Naive B cell (primary cell): ENCODE data around the gene AGBL1. TPM values are rescaled to one million over a fixed set of nuclear protein-coding genes. Genes with fewer than 3 reads are reported as not detected.

Source experiments
- ATAC-seq, 2 donors: fragments of 150-1000 bp; cut with Tn5 transposase; 2 replicates each; pipeline ENCODE4 v1.10.0; 2021; ENCODE audit warnings: low read depth in 2 of 2, mild to moderate bottlenecking in 2 of 2, moderate library complexity in 2 of 2
- DNase-seq: peaks from one replicate; pipeline ENCODE4 v3.0.0; 2022
- H3K27ac Mint-ChIP-seq, 6 donors: one replicate each; pipeline ENCODE4 v1.8.0; 2020 to 2022; ENCODE audit warnings: mild to moderate bottlenecking in 6 of 6, mixed read lengths in 6 of 6, moderate library complexity in 5 of 6, inconsistent platforms in 2 of 6
- H3K27me3 Mint-ChIP-seq, 3 donors: one replicate each; pipeline ENCODE4 v1.8.0; 2021 to 2022; ENCODE audit warnings: mixed read lengths in 3 of 3, mild to moderate bottlenecking in 1 of 3
- H3K36me3 Mint-ChIP-seq, 2 donors: one replicate each; pipeline ENCODE4 v1.8.0; 2020 to 2022; ENCODE audit warnings: mixed read lengths in 2 of 2, inconsistent platforms in 1 of 2, mild to moderate bottlenecking in 1 of 2
- H3K4me1 Mint-ChIP-seq, 3 donors: one replicate each; pipeline ENCODE4 v1.8.0; 2020 to 2022; ENCODE audit warnings: mixed read lengths in 3 of 3, inconsistent platforms in 1 of 3, mild to moderate bottlenecking in 1 of 3, moderate library complexity in 1 of 3
- H3K4me3 Mint-ChIP-seq, 8 donors: one replicate each; pipeline ENCODE4 v1.8.0; 2020 to 2022; ENCODE audit warnings: mild to moderate bottlenecking in 8 of 8, mixed read lengths in 8 of 8, moderate library complexity in 8 of 8, inconsistent platforms in 2 of 8
- H3K9me3 Mint-ChIP-seq, 7 donors: one replicate each; pipeline ENCODE4 v1.8.0; 2020 to 2022; ENCODE audit warnings: mixed read lengths in 7 of 7, mild to moderate bottlenecking in 5 of 7, inconsistent platforms in 2 of 7, moderate library complexity in 1 of 7
- polyA plus RNA-seq, 6 donors: library from polyadenylated mRNA; unstranded; fragments of 300-500 nt; fragmentation: Illumina TruSeq; gene quantifications; one replicate each; pipeline ENCODE4 v1.2.3, GENCODE V29; 2021; ENCODE audit warnings: low read depth in 6 of 6

The AGBL1 gene
- polyA plus RNA-seq, 6 donors from 2014 or later: not detected

DNA sequence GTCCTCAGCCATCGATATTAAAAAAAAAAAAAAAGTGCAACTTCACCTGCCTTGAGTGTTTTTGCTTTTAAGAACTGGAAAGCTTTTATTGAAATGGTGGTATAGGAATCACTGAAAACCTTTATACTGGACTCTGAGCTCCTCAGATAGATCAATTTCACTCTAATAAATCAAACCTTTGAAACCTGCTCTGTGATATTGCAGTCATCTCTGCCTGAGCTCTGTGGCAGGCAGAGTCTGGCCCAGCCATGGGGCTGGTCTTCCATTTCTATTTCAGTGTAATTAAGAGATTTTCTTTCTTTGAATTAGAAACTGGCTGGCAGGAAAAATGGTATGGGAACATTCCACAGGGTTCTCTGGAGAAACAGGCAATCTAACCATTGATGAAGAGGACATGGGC is 762.5 kb downstream of the AGBL1 start:
- no peaks in the 10 kb centered on the region for H3K36me3 Mint-ChIP-seq
- H3K27ac Mint-ChIP-seq: no peak overlapping the region
- no peak for ATAC-seq
- H3K27me3 Mint-ChIP-seq: peaks cover 0 to 1% (median 0%) of the 10 kb centered on the region in 3 donors
- H3K9me3 Mint-ChIP-seq: peaks cover 0 to 9% (median 4%) of the 10 kb centered on the region in 7 donors
- no peak for DNase-seq
- H3K4me1 Mint-ChIP-seq: no peaks in the 10 kb centered on the region
- H3K4me3 Mint-ChIP-seq: no peak overlapping the region

DNA sequence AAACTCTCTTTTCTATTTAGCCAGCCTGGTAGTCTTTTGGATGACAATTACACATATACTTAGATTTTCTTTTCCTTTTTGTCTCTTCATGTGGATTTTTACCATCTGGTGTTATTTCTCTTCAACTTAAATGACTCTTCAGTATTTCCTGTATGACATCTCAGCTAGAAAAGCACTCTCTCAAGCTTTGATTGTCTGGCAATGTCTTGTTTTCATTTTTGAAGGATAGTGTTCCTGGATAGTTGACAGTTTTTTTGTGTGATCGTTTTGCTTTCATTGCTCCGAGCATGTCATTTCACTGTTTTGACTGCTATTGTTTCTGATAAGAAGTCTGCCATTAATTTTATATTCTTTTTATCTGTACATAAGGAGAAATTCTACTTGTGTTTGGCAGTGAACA is 766.4 kb downstream of the AGBL1 start:
- no peak overlapping the region for H3K4me3 Mint-ChIP-seq
- no peak for DNase-seq
- peaks cover 0 to 7% (median 0%) of the 10 kb centered on the region in 3 donors for H3K27me3 Mint-ChIP-seq
- H3K4me1 Mint-ChIP-seq: no peaks in the 10 kb centered on the region
- no peak for ATAC-seq
- H3K9me3 Mint-ChIP-seq: peaks cover 0 to 9% (median 2%) of the 10 kb centered on the region in 7 donors
- H3K27ac Mint-ChIP-seq: no peak overlapping the region
- no peaks in the 10 kb centered on the region for H3K36me3 Mint-ChIP-seq

DNA sequence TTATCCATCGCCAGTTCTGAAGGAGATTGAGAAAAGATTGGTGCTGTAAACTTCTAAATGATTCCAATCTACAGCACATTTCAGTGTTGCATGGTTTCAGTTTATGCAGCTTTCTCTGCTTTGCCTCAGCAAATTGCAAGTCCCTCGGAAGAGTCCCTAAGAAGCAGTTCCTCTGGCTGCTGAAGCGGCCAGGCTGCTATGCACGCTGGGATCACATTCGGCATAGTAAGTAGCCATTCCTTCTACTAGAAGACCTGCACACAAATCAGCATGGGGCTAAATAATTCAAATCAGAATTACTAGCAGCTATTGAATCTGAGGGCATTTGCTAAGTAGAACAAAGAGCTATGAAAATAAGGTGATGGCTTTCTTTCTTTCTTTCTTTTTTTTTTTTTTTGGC is 769.5 kb downstream of the AGBL1 start:
- no peak for DNase-seq
- Mint-ChIP-seq H3K27ac (no peak overlapping the region), H3K36me3 (no peaks in the 10 kb centered on the region), H3K27me3 (peaks cover 0 to 7% (median 0%) of the 10 kb centered on the region in 3 donors), H3K9me3 (peaks cover 0 to 9% (median 3%) of the 10 kb centered on the region in 7 donors), H3K4me3 (no peak overlapping the region), H3K4me1 (no peaks in the 10 kb centered on the region)
- ATAC-seq: no peak

DNA sequence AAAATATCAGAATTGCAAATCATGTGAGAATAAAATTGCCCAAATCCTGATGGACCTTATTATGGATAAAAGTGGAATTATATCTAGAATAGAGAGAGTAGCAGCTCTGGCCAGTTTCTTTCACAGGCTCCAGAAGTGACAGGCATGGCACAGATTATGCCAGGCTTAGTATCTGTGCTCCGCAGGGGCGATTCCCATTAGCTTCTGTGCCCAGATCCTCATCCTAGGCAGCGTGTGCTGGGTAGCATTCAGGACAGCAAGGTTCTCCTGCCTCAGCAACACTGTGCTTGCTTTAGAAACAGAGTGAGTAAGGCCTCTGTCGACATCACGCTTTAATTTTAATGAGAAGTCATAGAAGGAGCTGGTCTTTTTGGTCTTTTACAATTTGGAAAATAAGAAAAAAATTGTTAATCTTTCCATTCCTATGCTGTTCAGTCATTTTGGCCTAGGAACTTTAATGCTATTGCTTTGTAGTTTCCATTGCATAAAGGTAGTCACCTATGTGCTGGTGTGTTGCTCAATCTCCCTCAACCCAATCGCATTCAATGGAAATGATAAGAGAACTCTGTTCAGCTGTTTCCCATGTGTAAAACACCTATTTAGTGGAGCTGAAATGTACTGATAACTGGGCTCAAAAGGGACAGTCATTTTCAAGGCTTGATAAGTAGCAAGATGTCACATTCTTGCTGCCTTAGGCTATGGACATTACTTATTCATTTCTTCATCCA is 770.1 kb downstream of the AGBL1 start:
- H3K36me3 Mint-ChIP-seq: no peaks in the 10 kb centered on the region
- H3K27me3 Mint-ChIP-seq: peaks cover 0 to 7% (median 0%) of the 10 kb centered on the region in 3 donors
- H3K27ac Mint-ChIP-seq: no peak overlapping the region
- ATAC-seq (no peak), DNase-seq (no peak)
- H3K4me1 Mint-ChIP-seq: no peaks in the 10 kb centered on the region
- peaks cover 0 to 9% (median 3%) of the 10 kb centered on the region in 7 donors for H3K9me3 Mint-ChIP-seq
- H3K4me3 Mint-ChIP-seq: no peak overlapping the region

DNA sequence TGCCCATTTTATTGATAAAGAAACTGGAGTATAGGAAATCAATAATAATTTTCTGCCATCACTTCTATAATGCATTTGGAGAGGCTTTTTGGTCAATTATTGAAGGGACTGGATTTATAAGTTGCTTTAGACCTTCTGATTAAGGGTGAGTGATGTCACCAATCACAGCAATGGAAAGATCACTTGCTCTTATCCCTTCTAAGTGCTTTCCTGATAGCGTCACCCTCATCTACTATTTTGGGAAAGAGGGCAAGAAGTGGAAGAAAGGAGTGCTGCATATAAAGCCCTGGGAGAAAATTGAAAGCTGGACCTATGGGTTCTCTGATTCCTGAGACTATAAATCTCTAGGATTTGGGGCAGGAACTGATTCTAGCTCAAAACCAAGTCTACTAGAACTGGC is 771.3 kb downstream of the AGBL1 start:
- no peaks in the 10 kb centered on the region for H3K4me1 Mint-ChIP-seq
- no peak for ATAC-seq
- peaks cover 0 to 7% (median 0%) of the 10 kb centered on the region in 3 donors for H3K27me3 Mint-ChIP-seq
- no peak overlapping the region for H3K27ac Mint-ChIP-seq
- no peak for DNase-seq
- H3K9me3 Mint-ChIP-seq: peaks cover 0 to 9% (median 3%) of the 10 kb centered on the region in 7 donors
- H3K36me3 Mint-ChIP-seq: no peaks in the 10 kb centered on the region
- no peak overlapping the region for H3K4me3 Mint-ChIP-seq

DNA sequence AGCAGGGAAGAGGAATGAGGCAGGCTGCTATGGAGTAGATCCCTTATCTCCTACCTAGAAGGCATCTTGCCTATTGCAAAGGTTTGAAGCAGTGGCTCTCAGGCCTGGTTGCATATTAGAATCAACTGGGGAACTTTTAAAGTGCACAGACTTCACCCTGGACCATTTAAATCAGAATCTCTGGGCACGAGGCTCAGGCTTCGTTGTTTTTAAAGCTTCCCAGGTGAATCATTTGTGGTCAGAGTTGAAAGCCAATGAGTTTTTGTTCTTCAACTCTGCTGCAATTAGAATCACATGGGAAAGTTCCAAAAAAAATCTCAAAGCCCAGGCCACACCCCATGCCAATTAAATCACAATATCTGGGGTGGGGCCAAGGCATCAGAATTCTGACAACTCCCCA is 773.1 kb downstream of the AGBL1 start:
- DNase-seq: no peak
- Mint-ChIP-seq H3K9me3 (peaks cover 0 to 6% (median 2%) of the 10 kb centered on the region in 7 donors), H3K36me3 (no peaks in the 10 kb centered on the region), H3K4me3 (no peak overlapping the region), H3K4me1 (no peaks in the 10 kb centered on the region), H3K27me3 (peaks cover 0 to under 1% (median 0%) of the 10 kb centered on the region in 3 donors), H3K27ac (no peak overlapping the region)
- ATAC-seq: no peak

DNA sequence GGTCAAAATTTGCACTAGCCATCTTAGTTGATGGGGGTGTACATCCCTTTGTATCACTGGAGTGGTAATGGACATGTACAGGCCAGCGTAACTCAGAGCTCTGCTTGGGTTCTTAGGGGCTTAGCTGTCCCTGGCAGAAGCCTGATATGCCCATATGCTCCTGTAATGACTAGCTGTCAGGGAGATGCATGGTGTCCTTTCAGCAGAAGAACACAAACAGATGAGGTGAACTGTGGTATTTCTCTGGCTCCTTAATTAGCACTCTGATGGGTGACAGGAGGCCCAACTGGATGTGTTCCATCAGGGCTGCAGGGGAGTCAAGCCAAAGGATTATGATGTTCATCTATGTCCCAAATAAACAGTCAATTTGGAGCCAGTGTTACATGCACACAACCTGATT is 774.5 kb downstream of the AGBL1 start:
- Mint-ChIP-seq H3K9me3 (peaks cover 0 to 8% (median 3%) of the 10 kb centered on the region in 7 donors), H3K4me3 (no peak overlapping the region), H3K4me1 (no peaks in the 10 kb centered on the region), H3K27me3 (no peaks in the 10 kb centered on the region), H3K27ac (no peak overlapping the region), H3K36me3 (no peaks in the 10 kb centered on the region)
- ATAC-seq: no peak
- no peak for DNase-seq

DNA sequence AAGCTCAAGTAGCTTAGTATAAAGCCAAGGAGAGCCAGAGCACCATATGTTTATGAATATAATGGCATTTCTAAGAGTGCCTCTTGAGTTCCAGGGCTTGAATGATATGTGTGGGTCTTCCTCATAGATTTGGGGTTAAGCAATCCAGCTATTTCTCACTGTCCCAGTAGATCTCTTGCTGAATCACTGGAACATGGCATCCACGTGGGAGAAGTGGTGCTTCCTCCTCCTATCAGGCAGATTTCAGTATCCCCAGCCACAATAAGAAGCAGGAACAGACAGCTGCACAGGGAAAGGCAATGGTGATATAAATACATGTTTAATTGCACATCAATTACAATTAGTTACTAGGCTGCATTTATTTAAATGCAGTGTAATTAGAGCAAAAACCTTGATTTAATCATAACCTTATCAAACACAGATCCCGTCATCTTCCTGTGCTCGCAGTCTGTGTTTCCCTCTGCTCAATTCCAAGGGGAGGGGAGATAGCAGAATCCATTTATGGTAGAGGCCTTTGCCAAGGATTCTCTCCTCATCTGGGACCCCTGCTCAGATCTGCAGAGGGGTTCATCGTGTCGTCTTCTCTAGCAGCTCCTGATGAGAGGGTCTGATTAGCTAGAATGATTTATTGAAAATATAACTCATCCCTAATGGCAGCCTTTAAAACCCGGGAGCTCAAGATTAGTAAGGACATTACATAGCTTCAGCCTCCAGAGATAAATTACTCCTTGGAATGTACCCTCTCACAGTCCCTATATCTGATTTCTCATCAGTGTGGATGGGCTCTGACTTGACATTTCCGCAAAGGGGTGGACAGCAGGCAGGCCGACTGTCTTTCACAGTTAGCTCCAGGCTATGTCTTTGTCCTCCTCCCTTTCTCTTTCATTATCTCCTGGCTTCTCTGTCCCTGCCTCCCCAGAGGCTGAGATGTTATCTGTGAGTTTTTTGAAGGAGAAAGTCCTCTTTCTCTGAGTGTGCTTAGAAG is 775.9 kb downstream of the AGBL1 start:
- Mint-ChIP-seq H3K36me3 (no peaks in the 10 kb centered on the region), H3K27ac (no peak overlapping the region), H3K4me3 (no peak overlapping the region), H3K4me1 (no peaks in the 10 kb centered on the region), H3K9me3 (peaks cover 0 to 8% (median 3%) of the 10 kb centered on the region in 7 donors), H3K27me3 (no peaks in the 10 kb centered on the region)
- DNase-seq: no peak
- no peak for ATAC-seq

DNA sequence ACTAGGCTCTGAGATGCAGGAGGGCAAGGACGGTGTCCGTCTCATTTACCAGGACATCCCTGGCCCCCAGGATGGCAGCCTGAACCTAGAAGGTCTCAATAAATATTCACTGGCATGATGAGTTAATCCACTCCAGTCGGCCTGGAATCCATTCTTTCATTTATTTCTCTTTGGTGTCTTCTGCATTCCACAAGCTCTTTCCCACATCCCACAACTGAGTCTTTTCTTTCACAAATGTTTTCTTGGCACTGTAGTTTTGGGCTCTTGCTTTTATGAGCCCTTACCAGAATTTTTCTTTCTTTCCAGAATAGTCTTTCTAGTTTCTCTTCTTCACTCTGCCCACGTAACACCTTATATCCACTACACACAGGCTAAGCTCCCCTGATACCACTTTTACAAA is 778.0 kb downstream of the AGBL1 start:
- H3K27me3 Mint-ChIP-seq: no peaks in the 10 kb centered on the region
- peaks cover 0 to 8% (median 0%) of the 10 kb centered on the region in 7 donors for H3K9me3 Mint-ChIP-seq
- DNase-seq: no peak
- no peak overlapping the region for H3K27ac Mint-ChIP-seq
- H3K4me3 Mint-ChIP-seq: no peak overlapping the region
- no peak for ATAC-seq
- no peaks in the 10 kb centered on the region for H3K36me3 Mint-ChIP-seq
- H3K4me1 Mint-ChIP-seq: no peaks in the 10 kb centered on the region

DNA sequence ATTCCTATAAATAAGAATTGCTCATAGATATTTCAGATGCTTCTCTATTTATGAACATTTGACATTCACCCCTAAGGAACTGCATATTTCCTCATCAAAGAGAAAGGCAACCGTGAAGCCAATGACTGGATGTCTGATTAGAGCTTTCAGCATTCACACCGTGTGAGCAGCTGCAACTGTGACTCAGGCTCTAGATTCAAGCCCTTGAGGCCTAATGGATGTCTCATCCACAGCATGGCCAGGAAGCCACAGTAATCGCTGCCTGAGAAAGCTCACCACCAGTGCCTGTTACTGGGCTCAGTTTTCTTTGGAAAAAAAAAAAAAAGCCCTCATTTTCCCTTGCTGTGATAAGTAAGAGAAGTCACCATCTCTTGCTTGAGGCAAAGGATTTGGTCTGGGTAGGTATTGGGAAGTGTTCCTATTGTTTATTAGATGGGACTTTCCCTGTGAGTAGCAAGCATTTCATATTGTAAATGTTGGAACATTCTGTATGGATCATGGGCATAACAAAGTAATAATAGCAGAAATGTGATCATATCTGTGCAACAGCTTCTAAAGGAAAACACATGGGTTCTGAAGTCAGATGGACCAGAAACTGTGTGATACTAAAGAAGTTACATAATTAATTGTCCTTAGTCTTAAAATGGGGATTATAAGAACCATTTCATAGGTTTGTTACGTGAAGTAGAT is 783.7 kb downstream of the AGBL1 start:
- ATAC-seq (no peak), DNase-seq (no peak)
- Mint-ChIP-seq H3K4me3 (no peak overlapping the region), H3K36me3 (no peaks in the 10 kb centered on the region), H3K27ac (no peak overlapping the region), H3K4me1 (no peaks in the 10 kb centered on the region), H3K27me3 (peaks cover 0 to 3% (median 0%) of the 10 kb centered on the region in 3 donors), H3K9me3 (peaks cover 0 to 5% (median 1%) of the 10 kb centered on the region in 7 donors)

DNA sequence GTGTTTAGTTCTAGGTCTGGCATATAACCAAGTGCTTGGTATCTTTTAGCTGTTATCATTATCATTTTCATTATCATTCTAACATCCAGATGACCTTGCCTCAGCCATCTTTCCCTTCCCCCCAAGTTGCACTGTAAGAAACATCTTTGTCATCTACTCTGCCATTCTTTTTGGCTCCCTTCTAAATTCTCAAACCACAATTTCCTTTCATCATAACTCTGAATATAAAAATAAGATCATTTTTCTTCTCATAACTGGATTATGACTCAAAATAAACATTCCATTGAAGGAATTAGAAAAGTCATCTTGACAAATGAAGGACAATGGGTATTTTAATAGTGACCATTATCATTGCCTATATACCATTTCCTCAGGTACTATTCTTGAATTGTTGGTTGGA is 786.2 kb downstream of the AGBL1 start:
- Mint-ChIP-seq H3K9me3 (peaks cover 0 to 5% (median 1%) of the 10 kb centered on the region in 7 donors), H3K4me3 (no peak overlapping the region), H3K4me1 (no peaks in the 10 kb centered on the region), H3K36me3 (no peaks in the 10 kb centered on the region), H3K27ac (no peak overlapping the region), H3K27me3 (peaks cover 0 to 3% (median 0%) of the 10 kb centered on the region in 3 donors)
- DNase-seq (no peak), ATAC-seq (no peak)

DNA sequence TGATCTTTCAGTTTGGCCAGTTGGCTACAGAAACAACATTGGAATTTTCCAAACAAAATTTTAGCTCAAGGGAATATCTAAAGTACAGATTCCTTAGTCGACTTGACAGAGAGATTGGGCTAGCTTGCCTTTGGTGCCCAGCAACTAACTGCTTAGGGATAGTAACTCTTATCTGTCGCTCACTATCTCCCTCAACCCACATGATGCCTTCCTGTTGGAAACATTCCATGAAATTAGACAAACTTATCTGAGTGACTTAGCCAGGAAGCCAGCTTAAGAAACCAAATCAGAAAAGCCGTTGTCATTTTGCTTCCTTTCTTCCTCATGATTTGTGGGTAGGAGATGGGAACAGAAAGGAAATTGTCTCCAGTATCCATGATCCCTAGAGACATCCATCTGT is 791.2 kb downstream of the AGBL1 start:
- H3K4me1 Mint-ChIP-seq: no peaks in the 10 kb centered on the region

DNA sequence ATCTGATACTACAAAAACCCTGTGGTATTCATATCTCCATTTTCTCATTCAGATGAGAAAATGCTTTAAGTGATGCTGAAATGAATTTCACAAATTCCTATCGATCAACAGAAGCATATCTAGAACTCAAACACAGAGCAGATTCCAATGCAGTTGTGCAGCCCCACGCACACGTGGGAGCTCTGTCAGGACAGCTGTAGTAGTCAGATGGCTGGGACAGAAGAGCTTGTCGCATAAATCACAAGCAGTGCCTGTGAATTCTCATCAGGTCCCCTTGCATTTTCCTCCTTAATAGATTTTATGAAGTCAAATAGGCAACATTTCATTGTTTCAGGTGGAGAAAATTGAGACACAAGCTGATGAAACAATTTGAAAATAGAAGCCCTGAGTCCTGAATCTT is 792.3 kb downstream of the AGBL1 start:
- no peak for DNase-seq
- no peak for ATAC-seq
- no peaks in the 10 kb centered on the region for H3K4me1 Mint-ChIP-seq
- no peaks in the 10 kb centered on the region for H3K27me3 Mint-ChIP-seq
- no peak overlapping the region for H3K27ac Mint-ChIP-seq
- no peaks in the 10 kb centered on the region for H3K36me3 Mint-ChIP-seq
- no peak overlapping the region for H3K4me3 Mint-ChIP-seq
- H3K9me3 Mint-ChIP-seq: peaks cover 0 to 5% (median 2%) of the 10 kb centered on the region in 7 donors

More for the DNA sequence above, 791.2 kb downstream of the AGBL1 start:
- ATAC-seq (no peak), DNase-seq (no peak)
- Mint-ChIP-seq H3K27me3 (no peaks in the 10 kb centered on the region), H3K36me3 (no peaks in the 10 kb centered on the region), H3K9me3 (peaks cover 0 to 8% (median 2%) of the 10 kb centered on the region in 7 donors), H3K4me3 (no peak overlapping the region), H3K27ac (no peak overlapping the region)
